ENCODE data around the gene CYP39A1.

DNA sequence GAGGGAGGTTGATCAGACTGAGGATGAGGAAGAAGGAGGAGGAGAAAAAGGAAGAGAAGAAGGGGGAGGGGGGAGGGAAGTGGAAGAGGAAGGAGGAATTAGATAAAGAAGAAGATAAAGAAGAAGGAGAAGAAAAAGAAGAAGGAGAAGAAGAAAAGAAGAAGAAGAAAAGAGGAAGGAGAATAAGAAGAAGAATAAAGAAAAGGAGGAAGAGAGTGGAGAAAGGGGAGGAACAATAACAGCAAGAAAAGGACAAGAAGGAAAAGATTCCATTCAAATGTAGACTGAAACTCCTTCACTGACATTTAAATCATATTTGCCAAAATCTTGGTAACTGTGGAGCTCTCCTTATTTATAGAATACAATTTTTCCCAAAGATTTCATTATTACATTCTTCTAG, 127.0 kb downstream of the CYP39A1 start:
- peak; percentile 37 for TF ChIP-seq CTCF (IDR thresholded peaks at IDR 0.05)
- TF ChIP-seq EZH2 (IDR thresholded peaks at IDR 0.05; ENCODE audit: borderline replicate concordance, insufficient read depth, low read depth, low read length, poor library complexity, severe bottlenecking) = no peak
